Right lobe of liver (tissue), 4 donors: ENCODE results near the gene ATP6V1A.

Experiments
- CTCF ChIP-seq, 4 donors: fragments of 200-600 bp in 3 of 4; fragments of 450-650 bp in 1 of 4; IDR thresholded peaks; one replicate each; pipeline versions ENCODE4 v1.5.1 to v1.8.0; 2016 to 2022; ENCODE audit warnings: antibody characterized with exemption in 4 of 4, mild to moderate bottlenecking in 2 of 4
- POLR2A ChIP-seq: fragments of 450-650 bp; IDR thresholded peaks from one replicate; pipeline ENCODE4 v1.6.1; 2017; ENCODE audit warnings: antibody characterized with exemption, mild to moderate bottlenecking
- donor health status: DM: no; HTN: no; CAD: no.
- donor health status: DM: no; HTN: no; CAD: no.
- donor health status: DM: no; HTN: yes; CAD: no.

- TF ChIP-seq CTCF (IDR thresholded peaks at IDR 0.05) (no peak), POLR2A (no peak)
These were observed 27.1 kb upstream of the ATP6V1A start for GRCh38 chr3:113719758-113720157.
